SK-N-SH (cell line): ENCODE results near the gene XPA.

ENCODE experiments used
- CHD2 ChIP-seq: fragments of 150-350 bp; IDR thresholded peaks from 2 replicates; pipeline ENCODE4 v1.6.1; 2018; ENCODE audit warnings: low read length; ENCODE audit not compliant: partially characterized antibody
- CTCF ChIP-seq: fragments of 200-600 bp; sonication (generic); IDR thresholded peaks from 2 replicates; pipeline ENCODE4 v1.6.1; 2017; ENCODE audit warnings: antibody characterized with exemption, mild to moderate bottlenecking, moderate library complexity
- ELF1 ChIP-seq: IDR thresholded peaks from 2 replicates; pipeline ENCODE4 v1.4.0; 2012
- EP300 ChIP-seq, 2 experiments: IDR thresholded peaks; 2 replicates each; pipeline versions ENCODE4 v1.4.0 to v1.6.1; 2012; ENCODE audit warnings: borderline replicate concordance in 1 of 2, low read depth in 1 of 2, low read length in 1 of 2
- EZH2phosphoT487 ChIP-seq: fragments of 200-600 bp; sonication (generic); IDR thresholded peaks from 2 replicates; pipeline ENCODE4 v1.6.1; 2017; ENCODE audit warnings: low read depth, mixed run types, mild to moderate bottlenecking, antibody characterized with exemption, moderate library complexity, borderline replicate concordance
- FOXM1 ChIP-seq: IDR thresholded peaks from 2 replicates; pipeline ENCODE4 v1.4.0; 2012; ENCODE audit warnings: low read depth, mild to moderate bottlenecking
- MXI1 ChIP-seq: IDR thresholded peaks from 2 replicates; pipeline ENCODE4 v1.6.1; 2012; ENCODE audit warnings: mild to moderate bottlenecking, low read depth, low read length, improper control_type of control experiment
- POLR2AphosphoS5 ChIP-seq: IDR thresholded peaks from 2 replicates; pipeline ENCODE4 v1.6.1; 2012; ENCODE audit warnings: low read depth, low read length
- RAD21 ChIP-seq: IDR thresholded peaks from 2 replicates; pipeline ENCODE4 v1.6.1; 2012; ENCODE audit warnings: mild to moderate bottlenecking, low read length
- RXRA ChIP-seq: IDR thresholded peaks from 2 replicates; pipeline ENCODE4 v1.4.0; 2012; ENCODE audit warnings: low read depth, mild to moderate bottlenecking, borderline replicate concordance
- SIN3A ChIP-seq: IDR thresholded peaks from 2 replicates; pipeline ENCODE4 v1.6.1; 2012; ENCODE audit warnings: low read depth, mild to moderate bottlenecking, low read length, moderate library complexity, borderline replicate concordance
- SMC3 ChIP-seq: IDR thresholded peaks from 2 replicates; pipeline ENCODE4 v1.6.1; 2012; ENCODE audit warnings: low read depth, low read length, improper control_type of control experiment
- TAF1 ChIP-seq: IDR thresholded peaks from 2 replicates; pipeline ENCODE4 v1.6.1; 2012; ENCODE audit warnings: low read depth, mild to moderate bottlenecking, low read length, moderate library complexity, borderline replicate concordance
- YY1 ChIP-seq: IDR thresholded peaks from 2 replicates; pipeline ENCODE4 v1.4.0; 2012; ENCODE audit warnings: low read depth, mild to moderate bottlenecking

GRCh38 chr9:97625620-97626019 lies 71.5 kb downstream of the XPA start:
- TF ChIP-seq RXRA (no peak), EZH2phosphoT487 (no peak), POLR2AphosphoS5 (no peak), CTCF (no peak), SMC3 (no peak), MXI1 (no peak), RAD21 (no peak), TAF1 (no peak), CHD2 (no peak), EP300 (IDR thresholded peaks at IDR 0.05; ENCODE audit: borderline replicate concordance in 1 of 2, low read depth in 1 of 2, low read length in 1 of 2) (no peak), FOXM1 (no peak), SIN3A (no peak), YY1 (no peak), ELF1 (no peak)
